GM21526 (cell line): ENCODE results near the gene ZBTB43.

ENCODE experiments used
- ATAC-seq: cut with Tn5 transposase; IDR thresholded peaks from one replicate; pipeline ENCODE4 v1.9.1; 2021; ENCODE audit warnings: moderate library complexity; ENCODE audit not compliant: unreplicated experiment, low FRiP score

The ZBTB43 gene

GRCh38 chr9:126882746-126883145, 77.9 kb downstream of the ZBTB43 start:
- ATAC-seq: no peak

DNA sequence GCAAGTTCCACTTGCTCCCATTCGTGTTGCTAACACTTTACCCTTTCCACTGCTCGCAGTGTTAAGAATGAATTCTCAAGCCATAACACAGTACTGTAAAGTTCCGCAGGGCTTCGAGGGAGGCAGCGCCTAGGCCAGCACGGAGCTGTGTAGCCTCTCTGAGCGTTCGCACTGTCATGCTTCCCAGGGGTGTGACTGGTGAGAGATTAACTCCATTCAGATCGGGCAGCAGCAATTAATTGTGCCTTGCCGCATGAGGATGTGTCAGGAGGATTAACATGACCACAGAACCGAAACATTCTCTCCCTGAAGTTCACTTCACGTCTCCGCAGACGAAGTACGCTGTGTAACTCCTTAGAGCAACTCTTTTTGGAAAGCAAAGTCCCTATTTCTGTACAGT, 78.8 kb downstream of the ZBTB43 start:
- ATAC-seq: no peak

DNA sequence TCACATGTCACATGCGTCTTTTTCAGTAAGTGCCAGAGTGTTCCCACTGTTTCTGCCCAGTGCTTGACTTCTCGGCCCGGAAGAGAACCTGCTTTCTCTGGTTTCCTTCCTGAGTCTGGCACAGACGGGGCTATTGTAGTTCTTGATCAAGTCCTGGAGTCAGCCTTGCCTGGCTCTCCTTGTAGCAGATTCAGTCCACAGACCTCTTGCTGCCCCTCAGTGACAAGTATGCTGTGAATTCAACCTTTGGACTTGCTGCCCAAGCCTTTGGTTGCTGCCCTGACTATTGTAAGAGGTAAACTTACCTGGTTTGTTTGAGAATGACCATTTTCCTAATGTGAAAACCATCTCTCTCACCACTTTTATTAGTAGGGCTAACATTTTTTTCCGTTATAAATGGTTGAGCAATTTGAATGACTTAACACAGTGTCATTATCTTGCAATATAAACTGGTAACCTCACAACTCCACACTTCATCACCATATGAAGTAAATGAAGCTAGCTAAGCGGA, 80.3 kb downstream of the ZBTB43 start:
- no peak for ATAC-seq

DNA sequence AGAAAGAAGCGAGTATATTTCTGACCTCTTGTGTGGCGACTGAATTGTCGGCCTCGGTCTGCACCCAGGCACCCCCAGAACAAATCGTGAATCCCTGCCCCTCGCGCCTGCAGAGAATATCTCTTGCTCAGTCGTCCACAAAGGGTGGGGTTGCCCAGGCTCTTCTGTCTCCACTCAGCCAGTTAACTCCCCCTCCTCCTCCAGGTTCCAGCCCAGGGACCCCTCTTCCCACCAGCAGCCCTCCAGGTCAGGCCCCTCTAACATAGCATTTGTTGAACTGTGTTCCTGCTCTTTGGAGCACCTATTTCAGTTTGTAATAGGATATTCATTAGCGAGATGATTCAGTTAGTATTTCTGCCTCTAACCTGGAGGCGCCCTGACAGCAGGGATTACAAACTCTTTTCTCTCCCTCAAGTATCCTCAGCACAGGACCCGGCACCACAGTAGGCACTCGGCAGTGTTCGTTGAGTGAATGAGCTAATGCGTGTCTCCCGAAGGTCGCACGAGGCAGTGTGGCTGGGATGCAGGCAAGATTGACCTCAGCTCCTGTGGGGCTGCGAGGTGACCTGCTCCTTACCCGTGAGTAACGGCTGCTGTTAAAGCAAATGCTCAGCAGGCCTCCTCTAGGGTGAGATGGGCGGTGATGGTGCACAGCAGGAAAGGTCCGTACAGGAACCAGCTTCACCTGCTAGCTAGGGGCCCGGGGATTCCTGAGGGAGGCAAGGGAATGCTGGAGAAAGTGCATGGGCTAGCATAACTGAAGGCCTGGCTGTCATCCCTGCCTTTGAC, 81.4 kb downstream of the ZBTB43 start:
- no peak for ATAC-seq

- no peak for ATAC-seq
These were observed 82.1 kb downstream of the ZBTB43 start for GRCh38 chr9:126886897-126887296.
